H1 (cell line): ENCODE measurements around the gene RHBDD2. TPM values are rescaled to one million over a fixed set of nuclear protein-coding genes. Genes with fewer than 3 reads are reported as not detected.

Experiments
- CTCF ChIA-PET: fragments of 300-600 bp; sonication (Branson Sonifier 250); formaldehyde crosslinking; loops from one replicate; lab custom pipeline; 2021; ENCODE audit not compliant: partially characterized antibody; lab: Charles Lee
- POLR2A ChIA-PET: fragments of 300-600 bp; sonication (Branson Sonifier 250); formaldehyde crosslinking; loops from one replicate; lab custom pipeline; 2021; ENCODE audit warnings: inconsistent platforms; ENCODE audit not compliant: partially characterized antibody; lab: Charles Lee
- DNase-seq, 2 experiments: peaks; one replicate each; pipeline versions ENCODE4 v3.0.0 to v3.0.0-alpha.2; 2010 to 2022; ENCODE audit warnings: low spot score in 2 of 2, low read depth in 1 of 2, mixed read lengths in 1 of 2
- FAIRE-seq: peaks from 2 replicates; lab custom pipeline; 2011; peaks lifted over from hg19 to GRCh38; lab: Jason Lieb, UNC
- H2AFZ ChIP-seq: 2 replicates; pipeline ENCODE4 v1.8.1; 2012; ENCODE audit warnings: low read length, inconsistent platforms
- H2AK5ac ChIP-seq: 2 replicates; pipeline ENCODE4 v1.6.1; 2013; ENCODE audit warnings: low read depth, low read length
- H2BK120ac ChIP-seq: replicated peaks from 2 replicates; pipeline ENCODE3; 2013; ENCODE audit warnings: low read depth, low read length, inconsistent platforms
- H2BK12ac ChIP-seq: 2 replicates; pipeline ENCODE4 v1.6.1; 2013; ENCODE audit warnings: low read depth, low read length
- H2BK15ac ChIP-seq: 2 replicates; pipeline ENCODE4 v1.6.1; 2013; ENCODE audit warnings: low read length
- H2BK20ac ChIP-seq: 2 replicates; pipeline ENCODE4 v1.6.1; 2013; ENCODE audit warnings: low read length
- H2BK5ac ChIP-seq: 2 replicates; pipeline ENCODE4 v1.6.1; 2013; ENCODE audit warnings: low read depth, low read length
- H3K14ac ChIP-seq: 2 replicates; pipeline ENCODE4 v1.6.1; 2013; ENCODE audit warnings: inconsistent platforms; ENCODE audit not compliant: insufficient read length
- H3K18ac ChIP-seq: 2 replicates; pipeline ENCODE4 v1.6.1; 2013; ENCODE audit warnings: low read length; ENCODE audit errors: extremely low read depth
- H3K23ac ChIP-seq: 2 replicates; pipeline ENCODE4 v1.6.1; 2013; ENCODE audit warnings: inconsistent platforms; ENCODE audit not compliant: insufficient read length
- H3K23me2 ChIP-seq: 2 replicates; pipeline ENCODE4 v1.6.1; 2013; ENCODE audit warnings: low read depth, low read length
- H3K27ac ChIP-seq: 2 replicates; pipeline ENCODE4 v1.6.1; 2011; ENCODE audit warnings: low read depth, low read length, inconsistent platforms
- H3K27me3 ChIP-seq, 4 experiments: replicated peaks in 1 of 4; 1 replicate in 1 of 4; 2 replicates in 3 of 4; pipeline versions ENCODE4 v1.6.1 to v1.8.1; 2011 to 2013; ENCODE audit warnings: low read length in 3 of 4, mild to moderate bottlenecking in 3 of 4, inconsistent platforms in 2 of 4, mixed read lengths in 2 of 4, moderate library complexity in 1 of 4; ENCODE audit not compliant: control insufficient read depth in 3 of 4, insufficient read depth in 3 of 4; ENCODE audit errors: extremely low read depth in 1 of 4
- H3K36me3 ChIP-seq, 4 experiments: 2 replicates each; pipeline versions ENCODE4 v1.6.1 to v1.8.1; 2011 to 2013; ENCODE audit warnings: mild to moderate bottlenecking in 4 of 4, low read length in 3 of 4, moderate library complexity in 2 of 4, control low read depth in 1 of 4, inconsistent platforms in 1 of 4; ENCODE audit not compliant: insufficient read depth in 4 of 4, control insufficient read depth in 2 of 4
- H3K4ac ChIP-seq: replicated peaks from 2 replicates; pipeline ENCODE3; 2013; ENCODE audit warnings: low read length, low read depth, mixed read lengths, inconsistent platforms; ENCODE audit not compliant: insufficient read length
- H3K4me1 ChIP-seq, 4 experiments: replicated peaks in 1 of 4; 1 replicate in 1 of 4; 2 replicates in 3 of 4; pipeline versions ENCODE4 v1.6.1 to v1.8.1; 2011 to 2013; ENCODE audit warnings: low read length in 3 of 4, inconsistent platforms in 2 of 4, mixed read lengths in 1 of 4; ENCODE audit not compliant: insufficient read depth in 4 of 4, control insufficient read depth in 3 of 4
- H3K4me2 ChIP-seq, 2 experiments: 2 replicates each; pipeline versions ENCODE4 v1.6.1 to v1.8.1; 2011 to 2013; ENCODE audit warnings: low read depth in 2 of 2, low read length in 2 of 2, control low read depth in 1 of 2, inconsistent platforms in 1 of 2, mild to moderate bottlenecking in 1 of 2; ENCODE audit not compliant: insufficient read depth in 1 of 2
- H3K4me3 ChIP-seq, 4 experiments: fragments of 200-600, 300-600 bp in 1 of 4; sonication (generic), shearing (Covaris generic), sonication (Bioruptor Twin) in 1 of 4; 2 replicates each; pipeline versions ENCODE4 v1.5.1 to v1.8.1; 2011 to 2016; ENCODE audit warnings: low read length in 4 of 4, low read depth in 3 of 4, control low read depth in 2 of 4, inconsistent platforms in 2 of 4, mild to moderate bottlenecking in 2 of 4, mixed read lengths in 1 of 4, moderate library complexity in 1 of 4; ENCODE audit not compliant: insufficient read depth in 2 of 4; ENCODE audit errors: extremely low read depth in 1 of 4
- H3K56ac ChIP-seq: replicated peaks from 2 replicates; pipeline ENCODE3; 2013; ENCODE audit warnings: low read depth, mild to moderate bottlenecking, mixed read lengths, low read length, inconsistent platforms; ENCODE audit not compliant: insufficient read length
- H3K79me1 ChIP-seq: 2 replicates; pipeline ENCODE4 v1.6.1; 2013; ENCODE audit warnings: low read depth, low read length, control low read depth
- H3K79me2 ChIP-seq, 2 experiments: 2 replicates each; pipeline versions ENCODE4 v1.6.1 to v1.8.1; 2012 to 2013; ENCODE audit warnings: low read length in 2 of 2, mild to moderate bottlenecking in 2 of 2, inconsistent platforms in 1 of 2; ENCODE audit not compliant: insufficient read depth in 2 of 2, control insufficient read depth in 1 of 2
- H3K9ac ChIP-seq, 4 experiments: replicated peaks in 1 of 4; 1 replicate in 1 of 4; 2 replicates in 3 of 4; pipeline versions ENCODE4 v1.6.1 to v1.8.1; 2011 to 2013; ENCODE audit warnings: low read depth in 3 of 4, low read length in 3 of 4, control low read depth in 2 of 4, mild to moderate bottlenecking in 2 of 4, moderate library complexity in 2 of 4, inconsistent platforms in 1 of 4; ENCODE audit errors: extremely low read depth in 1 of 4
- H3K9me3 ChIP-seq, 2 experiments: 2 replicates each; pipeline versions ENCODE4 v1.6.1 to v1.8.1; 2012 to 2013; ENCODE audit warnings: mild to moderate bottlenecking in 2 of 2, moderate library complexity in 2 of 2, control low read depth in 1 of 2, inconsistent platforms in 1 of 2, low read depth in 1 of 2, low read length in 1 of 2, mixed read lengths in 1 of 2; ENCODE audit not compliant: insufficient read depth in 2 of 2
- H4K20me1 ChIP-seq, 2 experiments: replicated peaks in 1 of 2; 2 replicates each; pipeline versions ENCODE3 to v1.8.1; 2011 to 2013; ENCODE audit warnings: inconsistent platforms in 2 of 2, low read length in 2 of 2, mild to moderate bottlenecking in 1 of 2; ENCODE audit not compliant: insufficient read depth in 2 of 2, control insufficient read depth in 1 of 2
- H4K5ac ChIP-seq: 2 replicates; pipeline ENCODE4 v1.6.1; 2013; ENCODE audit warnings: low read length, low read depth, mixed read lengths, inconsistent platforms; ENCODE audit not compliant: insufficient read length
- H4K8ac ChIP-seq: 2 replicates; pipeline ENCODE4 v1.8.0; 2013; ENCODE audit warnings: mild to moderate bottlenecking, moderate library complexity, low read length, inconsistent platforms; ENCODE audit not compliant: insufficient read depth; ENCODE audit errors: extremely low read depth
- H4K91ac ChIP-seq: replicated peaks from 2 replicates; pipeline ENCODE3; 2013; ENCODE audit warnings: low read length, mixed read lengths, inconsistent platforms; ENCODE audit not compliant: insufficient read length
- CEBPB ChIP-seq: IDR thresholded peaks from 2 replicates; pipeline ENCODE4 v1.6.1; 2012; ENCODE audit warnings: low read depth, low read length
- TAF1 ChIP-seq: IDR thresholded peaks from 2 replicates; pipeline ENCODE4 v1.6.1; 2011; ENCODE audit warnings: mild to moderate bottlenecking, low read depth, low read length
- WGBS, 2 experiments: shearing (Covaris generic) in 1 of 2; methylation state at CpG; one replicate each; pipeline versions ENCODE4 v1.1.6 to v1.1.7; 2013 to 2015; ENCODE audit warnings: low lambda C conversion rate in 2 of 2, mixed read lengths in 2 of 2, inconsistent platforms in 1 of 2, low coverage in 1 of 2, missing lambda C conversion rate in 1 of 2; ENCODE audit not compliant: insufficient replicate concordance in 2 of 2, insufficient coverage in 1 of 2, insufficient read length in 1 of 2; ENCODE audit errors: extremely low coverage in 1 of 2, missing lambda C conversion rate in 1 of 2; 5-methylcytosine and 5-hydroxymethylcytosine counted together
- polyA plus RNA-seq, 7 experiments: library from polyadenylated mRNA; depleted of rRNA in 3 of 7; stranded (reverse) in 5 of 7; unstranded in 2 of 7; fragments of >200 nt in 5 of 7; fragments of 200-250 nt in 2 of 7; gene quantifications; 1 replicate in 5 of 7; 2 replicates in 1 of 7; 4 replicates in 1 of 7; pipeline versions ENCODE4 v1.2.1 to v1.2.3, GENCODE V29; 2011 to 2013; ENCODE audit warnings: missing spikeins in 2 of 7, mixed read lengths in 2 of 7
- total RNA-seq: library from RNA; stranded (reverse); fragmentation: NEBNext Ultra II Directional; extraction: Animal tissue kit (Norgen Biotek cat#: 25700); gene quantifications from 2 replicates; pipeline ENCODE4 v1.2.1, GENCODE V29; 2021

RHBDD2 gene
- total and polyA plus RNA-seq, 2 of the 8 experiments (the other 6 are each of a cell fraction or from before 2014, with no cell fraction given): 28.3 to 65.5 TPM

- FAIRE-seq (no peak), DNase-seq (no peak)
- no peak overlapping the region for H3K4me3 ChIP-seq
- TF ChIP-seq TAF1 (no peak), CEBPB (peak; percentile 56; the same call in 1 of the 2 replicates)
- ChIA-PET POLR2A (no interaction called here), CTCF (no interaction called here)
- no peaks in the 10 kb centered on the region for H3K79me1 ChIP-seq
- H3K79me2 ChIP-seq: no peaks in the 10 kb centered on the region
- H4K91ac ChIP-seq: no peak overlapping the region
- no peak overlapping the region for H2BK120ac ChIP-seq
- no peak overlapping the region for H3K23ac ChIP-seq
- no peak overlapping the region for H4K8ac ChIP-seq
- H2AFZ ChIP-seq: no peak overlapping the region
- H3K4ac ChIP-seq: no peak overlapping the region
- no peaks in the 10 kb centered on the region for H3K23me2 ChIP-seq
- no peak overlapping the region for H2BK20ac ChIP-seq
- no peaks in the 10 kb centered on the region for H4K20me1 ChIP-seq
- no peak overlapping the region for H2BK5ac ChIP-seq
- no peak overlapping the region for H3K18ac ChIP-seq
- H3K56ac ChIP-seq: no peak overlapping the region
- no peak overlapping the region for H3K4me2 ChIP-seq
- no peak overlapping the region for H4K5ac ChIP-seq
- H3K36me3 ChIP-seq: no peaks in the 10 kb centered on the region
- no peak overlapping the region for H2BK12ac ChIP-seq
- no peaks in the 10 kb centered on the region for H3K4me1 ChIP-seq
- no peak overlapping the region for H3K27ac ChIP-seq
- no peak overlapping the region for H3K9ac ChIP-seq
- H2AK5ac ChIP-seq: no peak overlapping the region
- no peak overlapping the region for H3K14ac ChIP-seq
- no peaks in the 10 kb centered on the region for H3K9me3 ChIP-seq
- no peak overlapping the region for H2BK15ac ChIP-seq
- no peaks in the 10 kb centered on the region for H3K27me3 ChIP-seq
- WGBS, 2 experiments: 88% methylated on average over 9 of the region's 9 CpGs; no CpG with 5 or more reads in 1 of the 2 experiments
Observed at GRCh38 chr7:75843613-75844116, 35.2 kb upstream of the RHBDD2 start.
